ENCODE results near the gene OTX2.

OTX2 gene

GRCh38 chr14:56794557-56795283 is 15.6 kb downstream of the OTX2 start:
- DNase-seq = no peak

- no peak for DNase-seq
These were observed 16.2 kb downstream of the OTX2 start for GRCh38 chr14:56794088-56794556.

GRCh38 chr14:56789955-56790354 is 20.3 kb downstream of the OTX2 start:
- no peak for DNase-seq

GRCh38 chr14:56787530-56787929 is 22.7 kb downstream of the OTX2 start:
- DNase-seq = no peak

GRCh38 chr14:56782711-56783110 is 27.6 kb downstream of the OTX2 start:
- DNase-seq = no peak

- no peak for DNase-seq
These were observed 35.8 kb downstream of the OTX2 start for GRCh38 chr14:56774503-56774902.

GRCh38 chr14:56770512-56770911 is 39.8 kb downstream of the OTX2 start:
- DNase-seq = no peak

GRCh38 chr14:56760164-56760914 is 49.9 kb downstream of the OTX2 start:
- DNase-seq = peak; percentile 42

- no peak for DNase-seq
These were observed 50.6 kb downstream of the OTX2 start for GRCh38 chr14:56759633-56760032.

GRCh38 chr14:56759094-56759493 is 51.2 kb downstream of the OTX2 start:
- DNase-seq = no peak

GRCh38 chr14:56754921-56755320 is 55.4 kb downstream of the OTX2 start:
- no peak for DNase-seq

- no peak for DNase-seq
These were observed 56.9 kb downstream of the OTX2 start for GRCh38 chr14:56753396-56753795.

- DNase-seq = no peak
These were observed 57.9 kb downstream of the OTX2 start for GRCh38 chr14:56752428-56752827.

- DNase-seq = no peak
These were observed 58.8 kb downstream of the OTX2 start for GRCh38 chr14:56751471-56751870.

Data from MV-4-11 (cell line).